ELR (cell line): ENCODE measurements around the gene NPAP1.
"Not testable (repeated sequence)": the region's sequence is repeated elsewhere in the genome, so short reads cannot be mapped to it uniquely, and the experiment has no call there.

Source experiments
- DNase-seq: peaks from one replicate; pipeline ENCODE4 v3.0.0-alpha.2; 2015; ENCODE audit warnings: low read depth

The NPAP1 gene, protein sequence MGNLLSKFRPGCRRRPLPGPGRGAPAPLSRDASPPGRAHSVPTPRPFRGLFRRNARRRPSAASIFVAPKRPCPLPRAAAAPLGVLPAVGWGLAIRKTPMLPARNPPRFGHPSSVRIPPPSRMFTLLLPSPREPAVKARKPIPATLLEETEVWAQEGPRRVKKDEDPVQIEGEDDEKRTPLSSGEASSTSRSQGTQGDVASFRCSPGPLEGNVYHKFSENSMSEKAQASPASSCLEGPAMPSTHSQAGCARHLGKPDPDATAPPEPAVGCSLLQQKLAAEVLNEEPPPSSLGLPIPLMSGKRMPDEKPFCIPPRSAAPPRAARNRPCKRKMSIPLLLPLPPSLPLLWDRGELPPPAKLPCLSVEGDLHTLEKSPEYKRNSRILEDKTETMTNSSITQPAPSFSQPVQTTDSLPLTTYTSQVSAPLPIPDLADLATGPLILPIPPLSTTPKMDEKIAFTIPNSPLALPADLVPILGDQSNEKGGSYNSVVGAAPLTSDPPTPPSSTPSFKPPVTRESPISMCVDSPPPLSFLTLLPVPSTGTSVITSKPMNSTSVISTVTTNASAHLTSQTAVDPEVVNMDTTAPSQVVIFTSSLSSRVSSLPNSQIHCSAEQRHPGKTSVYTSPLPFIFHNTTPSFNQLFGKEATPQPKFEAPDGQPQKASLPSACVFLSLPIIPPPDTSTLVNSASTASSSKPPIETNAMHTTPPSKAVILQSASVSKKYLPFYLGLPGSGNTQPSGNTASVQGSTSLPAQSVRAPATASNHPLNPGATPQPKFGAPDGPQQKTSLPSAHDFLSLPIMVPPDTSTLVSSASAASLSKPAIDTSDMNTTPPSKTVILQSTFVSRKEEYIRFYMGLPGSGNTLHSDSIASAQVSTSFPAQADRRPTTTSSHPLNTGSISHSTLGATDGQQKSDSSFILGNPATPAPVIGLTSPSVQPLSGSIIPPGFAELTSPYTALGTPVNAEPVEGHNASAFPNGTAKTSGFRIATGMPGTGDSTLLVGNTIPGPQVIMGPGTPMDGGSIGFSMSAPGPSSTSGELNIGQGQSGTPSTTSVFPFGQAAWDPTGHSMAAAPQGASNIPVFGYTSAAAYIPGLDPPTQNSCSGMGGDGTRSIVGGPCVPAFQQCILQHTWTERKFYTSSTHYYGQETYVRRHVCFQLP

DNA sequence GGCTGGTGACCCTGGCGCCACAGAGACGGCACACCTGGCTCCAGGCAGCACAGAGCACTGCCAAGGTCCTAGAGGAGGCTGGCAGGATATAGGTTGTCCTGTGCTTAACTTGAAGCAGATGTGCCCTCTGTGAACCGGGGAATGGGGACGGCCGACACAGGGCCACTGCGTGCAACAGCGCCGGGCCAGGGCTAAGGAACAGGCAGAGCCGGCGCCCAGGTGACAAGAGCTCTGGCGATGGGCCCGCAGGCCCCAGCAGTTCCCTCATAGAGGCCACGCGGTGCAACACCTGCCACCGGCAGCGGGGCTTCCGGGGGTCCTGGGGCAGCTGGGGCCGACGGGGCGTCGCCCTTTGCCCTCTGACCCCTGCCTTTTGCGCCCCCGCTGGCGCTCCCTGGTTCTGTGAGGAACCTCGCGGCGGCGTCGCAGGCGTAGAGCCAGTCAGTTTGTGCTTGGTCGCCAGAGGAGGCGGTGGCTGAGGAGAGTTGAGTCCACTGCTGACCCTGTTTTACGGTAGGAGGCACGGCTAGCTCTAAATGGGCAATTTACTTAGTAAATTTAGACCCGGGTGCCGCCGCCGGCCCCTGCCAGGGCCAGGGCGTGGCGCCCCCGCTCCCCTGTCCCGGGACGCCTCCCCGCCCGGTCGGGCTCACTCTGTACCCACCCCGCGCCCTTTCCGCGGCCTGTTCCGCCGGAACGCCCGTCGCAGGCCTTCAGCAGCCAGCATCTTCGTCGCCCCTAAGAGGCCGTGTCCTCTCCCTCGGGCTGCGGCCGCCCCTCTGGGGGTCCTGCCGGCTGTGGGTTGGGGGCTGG lies at the start of gene NPAP1:
Gene NPAP1 (plus strand): TSS at position 444 of the 813 bp plus-strand sequence. CDS start 93 bp downstream, at position 537.
- DNase-seq, result no peak

DNA sequence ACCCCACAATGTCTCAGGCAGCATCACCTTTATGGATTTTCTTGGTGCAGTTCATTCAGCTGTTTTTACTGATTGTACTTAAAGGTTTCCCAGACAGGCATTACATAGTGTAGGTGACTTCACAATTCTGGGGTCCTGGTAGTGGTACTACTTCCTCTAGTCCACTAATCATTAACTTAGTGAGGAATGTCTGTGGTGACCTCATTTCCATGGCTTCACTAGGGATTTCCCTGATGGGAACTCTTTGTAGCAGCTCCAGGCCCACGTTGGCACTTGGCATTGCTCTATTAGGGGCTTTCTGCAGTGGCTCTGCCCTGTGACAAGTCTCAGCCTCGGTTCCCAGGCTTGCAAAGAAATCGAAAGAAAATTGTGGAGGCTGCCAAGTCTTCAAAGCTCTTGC lies 48.1 kb upstream of the NPAP1 start:
- DNase-seq, result no peak

DNA sequence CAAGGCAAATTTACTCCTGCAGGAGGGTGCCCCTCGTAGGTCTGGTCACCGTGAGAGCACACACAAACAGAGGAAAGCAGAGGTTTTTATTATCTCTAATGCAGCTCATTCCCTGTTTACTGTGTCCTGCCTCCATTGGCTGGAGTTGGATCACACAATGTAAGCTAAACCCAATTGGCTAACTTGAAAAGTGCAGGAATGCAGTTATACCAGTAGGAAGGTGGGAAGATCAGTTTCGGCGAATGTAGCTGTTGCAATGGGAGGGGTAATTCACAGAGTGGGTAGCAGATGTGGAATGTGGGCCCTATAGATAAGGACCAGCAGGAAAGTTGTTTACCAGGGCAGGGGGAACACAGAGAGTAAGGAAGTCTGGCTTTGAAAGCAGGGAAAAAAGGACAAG lies 42.5 kb upstream of the NPAP1 start:
- DNase-seq, result no peak

DNA sequence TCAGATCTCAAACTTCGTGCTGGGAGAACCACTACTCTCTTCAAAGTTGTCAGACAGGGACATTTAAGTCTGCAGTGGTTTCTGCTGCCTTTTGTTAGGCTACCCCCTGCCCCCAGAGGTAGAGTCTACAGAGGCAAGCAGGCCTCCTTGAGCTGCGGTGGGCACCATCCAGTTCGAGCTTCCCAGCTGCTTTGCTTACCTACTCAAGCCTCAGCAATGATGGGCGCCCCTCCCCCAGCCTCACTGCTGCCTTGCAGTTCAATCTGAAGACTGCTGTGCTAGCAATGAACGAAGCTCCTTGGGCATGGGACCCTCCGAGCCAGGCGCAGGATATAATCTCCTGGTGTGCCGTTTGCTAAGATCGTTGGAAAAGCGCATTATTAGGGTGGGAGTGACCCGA lies 36.2 kb upstream of the NPAP1 start:
- not testable (repeated sequence) for DNase-seq

DNA sequence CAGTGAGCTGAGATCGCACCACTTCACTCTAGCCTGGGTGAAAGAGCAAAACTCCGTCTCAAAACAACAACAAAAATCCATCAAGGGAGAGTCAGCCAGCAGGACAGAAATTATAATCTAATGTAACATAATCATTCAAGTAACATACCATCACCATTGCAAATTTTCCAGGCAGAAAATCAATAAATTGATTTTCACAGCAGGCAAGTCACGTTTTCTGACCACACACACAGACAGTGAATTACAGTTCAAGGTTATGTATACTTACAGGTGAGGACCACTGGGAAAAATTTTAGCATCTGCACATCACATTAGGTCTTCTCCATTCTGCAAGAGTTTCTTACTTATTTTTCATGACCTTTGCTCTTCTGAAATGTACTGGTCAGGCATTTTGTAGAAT lies 29.9 kb upstream of the NPAP1 start:
- DNase-seq, result no peak

DNA sequence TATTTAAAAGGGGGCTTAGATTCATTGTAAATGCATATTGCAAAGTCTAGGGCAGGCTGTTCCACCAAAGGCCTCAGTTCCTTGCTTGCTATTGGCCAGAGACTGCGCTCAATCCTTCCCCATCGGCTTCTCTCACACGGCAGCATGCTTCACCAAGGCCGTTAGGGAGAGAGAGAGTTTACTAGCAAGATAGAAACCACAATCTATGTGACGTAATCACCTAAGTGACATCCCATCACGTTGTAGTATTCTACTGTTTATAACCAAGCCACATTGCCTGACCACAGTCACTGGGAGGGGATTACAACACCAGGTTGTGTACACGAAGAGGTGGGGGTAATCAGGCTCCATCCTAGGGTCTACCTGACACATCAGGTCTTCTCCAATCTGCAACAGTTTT lies 16.0 kb upstream of the NPAP1 start:
- DNase-seq, result no peak

DNA sequence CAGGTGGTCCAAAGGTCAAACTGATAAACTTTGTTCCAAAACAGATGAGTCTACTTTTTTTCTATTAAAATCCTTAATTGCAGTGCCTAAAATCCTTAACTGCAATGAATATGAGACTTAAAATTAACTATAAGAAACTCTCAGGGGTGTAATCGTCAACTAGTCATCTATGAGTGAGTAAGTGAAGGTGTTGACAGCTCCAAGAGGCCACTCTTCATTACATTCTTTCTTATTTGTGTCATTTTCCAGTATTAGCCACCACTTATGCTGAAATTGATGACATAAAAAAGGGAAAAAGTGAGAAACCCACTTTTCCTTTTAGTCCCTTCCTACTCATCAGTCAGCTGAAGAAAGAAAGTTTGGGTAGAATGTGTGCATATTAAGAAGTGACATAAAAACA lies 12.6 kb upstream of the NPAP1 start:
- DNase-seq, result no peak

DNA sequence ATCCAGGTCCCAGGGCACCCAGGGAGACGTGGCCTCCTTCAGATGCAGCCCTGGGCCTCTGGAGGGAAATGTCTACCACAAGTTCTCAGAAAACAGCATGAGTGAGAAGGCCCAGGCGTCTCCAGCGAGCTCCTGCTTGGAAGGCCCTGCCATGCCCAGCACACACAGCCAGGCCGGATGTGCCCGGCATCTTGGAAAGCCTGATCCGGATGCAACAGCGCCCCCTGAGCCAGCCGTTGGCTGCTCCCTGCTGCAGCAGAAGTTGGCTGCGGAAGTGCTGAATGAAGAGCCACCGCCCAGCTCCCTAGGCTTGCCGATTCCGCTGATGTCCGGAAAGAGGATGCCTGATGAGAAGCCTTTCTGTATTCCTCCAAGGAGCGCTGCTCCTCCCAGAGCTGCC lies 856 bp downstream of the NPAP1 start:
- DNase-seq, result no peak

DNA sequence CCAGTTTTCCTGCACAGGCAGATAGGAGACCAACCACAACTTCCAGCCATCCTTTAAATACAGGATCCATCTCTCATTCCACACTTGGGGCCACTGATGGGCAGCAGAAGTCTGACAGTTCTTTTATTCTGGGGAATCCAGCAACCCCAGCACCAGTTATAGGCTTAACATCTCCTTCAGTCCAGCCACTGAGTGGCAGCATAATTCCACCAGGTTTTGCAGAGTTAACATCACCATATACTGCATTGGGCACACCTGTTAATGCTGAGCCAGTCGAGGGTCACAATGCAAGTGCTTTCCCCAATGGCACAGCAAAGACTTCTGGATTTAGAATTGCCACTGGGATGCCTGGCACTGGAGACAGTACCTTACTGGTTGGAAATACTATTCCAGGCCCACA lies 2.9 kb downstream of the NPAP1 start:
- DNase-seq, result no peak

DNA sequence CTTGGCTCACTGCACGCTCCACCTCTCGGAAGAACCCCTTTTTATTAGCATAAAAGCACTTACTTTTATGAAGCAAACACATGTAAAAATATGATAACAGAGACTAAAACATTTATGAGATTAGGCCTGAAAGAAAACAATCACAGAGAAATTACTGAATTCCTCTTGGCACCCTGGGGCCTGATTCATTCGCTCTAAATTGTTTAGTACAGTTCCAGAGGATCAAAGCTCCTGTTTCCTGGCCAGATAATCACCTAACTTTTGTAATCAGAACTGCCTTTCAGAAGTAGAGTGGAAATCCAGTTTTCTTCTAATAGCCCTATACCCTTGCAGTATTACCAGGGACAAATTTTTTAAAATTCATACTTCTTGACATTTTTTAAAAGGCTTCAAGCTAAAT lies 6.4 kb downstream of the NPAP1 start:
- DNase-seq, result no peak

DNA sequence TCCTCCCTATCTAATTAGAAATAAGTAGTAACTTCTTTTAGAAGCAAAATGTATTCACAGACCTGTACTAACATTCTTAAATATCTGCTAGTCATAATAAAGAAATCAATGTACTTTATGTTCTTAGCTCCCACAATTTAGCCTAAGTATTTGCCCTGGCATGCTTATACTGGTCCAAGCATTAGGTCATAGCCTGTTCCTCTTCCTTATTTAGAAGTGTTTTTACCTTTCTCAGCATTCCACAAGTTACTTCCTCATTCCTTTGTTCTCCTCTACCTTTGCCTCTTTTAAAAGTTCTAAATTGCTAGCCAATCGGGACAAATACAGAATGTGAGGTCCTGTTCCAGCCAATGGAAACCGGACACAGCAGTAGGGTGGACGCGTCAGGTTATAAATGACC lies 7.3 kb downstream of the NPAP1 start:
- not testable (repeated sequence) for DNase-seq

DNA sequence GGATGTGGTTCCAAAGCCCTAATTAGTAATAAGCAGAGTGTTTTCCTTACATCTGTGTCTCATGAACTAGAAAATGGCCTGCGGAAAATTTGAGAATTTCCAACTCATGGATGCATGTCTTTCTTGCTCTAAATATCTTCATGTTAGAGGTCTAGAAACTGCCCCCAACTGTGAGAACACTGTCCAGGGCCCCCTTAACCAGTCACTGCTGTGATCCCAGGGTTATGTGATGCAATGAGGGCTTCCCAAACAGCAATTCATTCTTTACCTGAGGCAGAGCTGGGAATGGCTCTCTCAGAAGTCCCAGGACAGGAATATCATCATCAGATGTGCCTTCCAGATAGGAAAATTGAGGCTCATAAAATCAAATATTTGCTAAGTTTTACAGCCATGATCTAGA lies 8.2 kb downstream of the NPAP1 start:
- DNase-seq, result no peak

DNA sequence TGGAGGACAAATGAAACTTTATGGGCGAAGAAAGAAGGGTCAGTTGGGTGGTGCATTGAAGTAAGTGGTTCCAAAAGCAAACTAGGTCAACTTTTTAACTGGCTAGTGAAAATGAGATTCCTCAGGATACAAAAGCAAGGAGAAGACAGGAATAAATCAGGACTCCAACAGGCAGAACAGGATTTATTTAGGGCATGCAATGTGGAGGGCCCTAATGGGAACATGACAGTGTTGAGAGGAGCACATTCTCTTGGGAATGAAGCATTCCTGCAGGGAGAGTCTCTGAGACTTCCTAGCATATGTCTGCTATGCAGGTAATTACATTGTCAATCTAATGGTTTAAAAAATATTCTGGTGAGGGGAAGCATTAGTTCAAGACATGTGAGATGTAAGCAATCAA lies 8.7 kb downstream of the NPAP1 start:
- no peak for DNase-seq

DNA sequence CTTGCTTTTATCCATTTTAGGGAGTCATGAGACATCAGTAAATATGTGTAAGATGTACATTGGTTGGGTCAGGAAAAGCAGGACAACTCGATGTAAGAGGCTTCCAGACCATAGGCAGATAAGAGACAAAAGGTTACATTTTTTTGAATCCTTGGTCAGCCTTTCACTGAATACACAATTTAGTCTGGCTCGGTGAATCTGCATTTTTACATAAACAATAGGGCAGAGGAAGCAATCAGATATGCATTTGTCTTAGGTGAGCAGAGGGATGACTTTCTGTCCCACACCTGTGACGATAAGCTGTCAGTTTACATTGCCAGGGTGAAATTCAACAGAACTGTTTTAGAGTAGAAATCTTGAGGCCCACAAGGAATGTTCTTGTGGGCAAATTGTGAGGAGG lies 20.6 kb downstream of the NPAP1 start:
- no peak for DNase-seq

DNA sequence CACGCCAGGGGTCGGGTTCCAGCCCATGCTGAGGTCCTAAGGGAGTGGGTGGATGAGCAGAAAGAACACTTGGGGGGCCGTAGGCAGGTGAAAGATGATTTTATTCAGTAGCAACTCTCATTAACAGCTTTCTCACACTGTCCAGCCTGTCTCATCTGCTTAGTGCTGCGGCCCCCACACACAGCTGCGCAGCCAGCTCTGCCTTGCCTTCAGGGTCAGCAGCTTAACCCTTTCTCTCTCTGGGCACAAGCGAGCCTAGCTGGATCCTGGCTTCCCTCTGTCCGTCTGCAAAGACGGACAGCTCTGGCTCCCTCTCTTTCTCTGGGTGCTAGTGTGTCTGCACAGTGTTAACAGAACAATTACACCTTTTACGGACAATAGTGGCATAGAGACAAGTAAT lies 21.3 kb downstream of the NPAP1 start:
- DNase-seq, result no peak

DNA sequence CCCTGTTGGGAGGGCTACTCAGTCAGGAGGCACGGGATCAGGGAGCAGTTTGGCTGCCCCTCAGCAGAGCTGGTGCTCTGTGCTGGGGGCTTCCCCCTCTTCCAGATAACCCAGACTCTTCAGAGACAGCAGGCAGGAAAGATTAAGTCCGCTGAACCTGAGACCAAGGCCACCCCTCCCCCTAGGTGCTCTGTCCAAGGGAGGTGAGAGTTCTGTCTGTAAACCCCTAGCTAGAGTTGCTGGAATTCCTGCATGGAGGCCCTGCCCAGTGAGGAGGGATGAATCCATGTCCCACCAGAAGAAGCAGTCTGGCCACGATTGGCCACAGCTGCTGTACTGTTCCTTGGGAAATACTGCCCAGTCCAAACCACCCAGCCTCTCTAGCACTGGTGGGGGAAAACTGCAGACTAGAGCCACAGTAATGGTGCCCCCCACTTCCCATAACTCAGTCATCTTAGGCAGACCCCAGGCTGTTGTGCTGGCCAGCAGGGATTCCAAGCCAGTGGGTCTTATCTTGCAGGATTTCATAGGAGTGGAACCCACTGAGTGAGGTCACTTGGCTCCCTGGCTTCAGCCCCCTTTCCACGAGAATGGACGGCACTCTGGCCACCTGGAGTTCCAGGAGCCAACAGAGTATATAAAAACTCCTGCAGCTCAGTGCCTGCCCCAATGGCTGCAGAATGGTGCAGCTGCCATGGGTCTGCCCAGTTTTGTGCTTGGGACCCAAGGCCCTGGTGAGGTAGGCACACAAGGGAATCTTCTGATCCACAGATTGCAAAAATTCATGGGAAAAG lies 42.9 kb downstream of the NPAP1 start:
- no peak for DNase-seq

DNA sequence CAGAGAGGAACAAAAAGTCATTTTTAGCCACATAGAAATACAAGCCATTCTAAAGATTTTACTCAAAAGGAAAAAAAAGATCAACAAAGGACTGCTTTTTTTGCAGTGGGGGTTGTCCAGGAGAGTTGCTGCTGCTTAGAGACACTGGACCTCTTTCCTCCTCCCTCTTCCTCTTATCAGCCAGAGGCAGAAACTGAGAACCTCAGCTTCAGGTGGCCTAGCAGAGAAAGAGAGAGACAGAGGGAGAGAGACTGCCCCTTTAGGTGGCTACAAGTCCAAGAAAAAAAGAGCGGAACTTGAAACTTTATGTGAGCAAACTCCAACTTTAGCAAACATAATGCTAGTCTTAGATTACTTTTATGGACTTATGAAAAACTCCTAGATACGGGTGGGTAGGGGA lies 54.2 kb downstream of the NPAP1 start:
- DNase-seq, result no peak
